ENCODE measurements around the gene C15orf61. TPM values are rescaled to one million over a fixed set of nuclear protein-coding genes. Genes with fewer than 3 reads are reported as not detected.

Gene C15orf61
- polyA plus RNA-seq, 1 experiment: 2.3 TPM

- Histone ChIP-seq H3K36me3 (ENCODE audit: control insufficient read depth, insufficient read depth, low read length) (no peaks in the 10 kb centered on the region), H3K4me3 (ENCODE audit: low read depth, low read length) (no peak overlapping the region), H3K27me3 (ENCODE audit: control insufficient read depth, insufficient read depth, low read length) (no peaks in the 10 kb centered on the region)
- DNase-seq (ENCODE audit: low read depth): no peak
- TF ChIP-seq CTCF (IDR thresholded peaks at IDR 0.05; ENCODE audit: insufficient read depth, low read depth, low read length): no peak
- POLR2A ChIA-PET: no interaction called here
- CTCF ChIA-PET: interaction anchor here (1.0 to 2.3 kb wide), 2 partner anchors 12 to 328 kb away, joined by 3 to 5 read pairs; no protein-coding TSS in a partner anchor
Observed at GRCh38 chr15:67508407-67508806, 12.5 kb upstream of the C15orf61 start.

GRCh38 chr15:67509918-67510317, 11.0 kb upstream of the C15orf61 start:
- ChIA-PET POLR2A (no interaction called here), CTCF (interaction anchor here (1.6 kb wide), 1 partner anchor 53 kb away, joined by 5 read pairs; no protein-coding TSS in a partner anchor)
- no peak for TF ChIP-seq CTCF (IDR thresholded peaks at IDR 0.05; ENCODE audit: insufficient read depth, low read depth, low read length)
- Histone ChIP-seq H3K27me3 (ENCODE audit: control insufficient read depth, insufficient read depth, low read length) (no peaks in the 10 kb centered on the region), H3K36me3 (ENCODE audit: control insufficient read depth, insufficient read depth, low read length) (no peaks in the 10 kb centered on the region; the same call in 1 of the 2 replicates), H3K4me3 (ENCODE audit: low read depth, low read length) (no peak overlapping the region)
- no peak for DNase-seq (ENCODE audit: low read depth)

- H3K4me3 ChIP-seq (ENCODE audit: low read depth, low read length): no peak overlapping the region
- TF ChIP-seq CTCF (IDR thresholded peaks at IDR 0.05; ENCODE audit: insufficient read depth, low read depth, low read length): no peak
- no peaks in the 10 kb centered on the region for H3K27me3 ChIP-seq (ENCODE audit: control insufficient read depth, insufficient read depth, low read length)
- peak; percentile 65 for DNase-seq (ENCODE audit: low read depth)
- POLR2A ChIA-PET: interaction anchor here (0.7 kb wide), 1 partner anchor 10 kb away, joined by 25 read pairs; the partner anchor contains the start of gene C15orf61
- no peaks in the 10 kb centered on the region; the same call in 1 of the 2 replicates for H3K36me3 ChIP-seq (ENCODE audit: control insufficient read depth, insufficient read depth, low read length)
- CTCF ChIA-PET: interaction anchor here (1.6 kb wide), 1 partner anchor 54 kb away, joined by 5 read pairs; no protein-coding TSS in a partner anchor
Observed at GRCh38 chr15:67510597-67511190, 10.2 kb upstream of the C15orf61 start.

- no peak overlapping the region for H3K4me3 ChIP-seq (ENCODE audit: low read depth, low read length)
- no peak for TF ChIP-seq CTCF (IDR thresholded peaks at IDR 0.05; ENCODE audit: insufficient read depth, low read depth, low read length)
- H3K27me3 ChIP-seq (ENCODE audit: control insufficient read depth, insufficient read depth, low read length): no peaks in the 10 kb centered on the region
- H3K36me3 ChIP-seq (ENCODE audit: control insufficient read depth, insufficient read depth, low read length): no peaks in the 10 kb centered on the region; the same call in 1 of the 2 replicates
- ChIA-PET POLR2A (interaction anchor here (0.7 kb wide), 1 partner anchor 9 kb away, joined by 25 read pairs; the partner anchor contains the start of gene C15orf61), CTCF (no interaction called here)
- DNase-seq (ENCODE audit: low read depth): no peak
Observed at GRCh38 chr15:67511606-67512005, 9.3 kb upstream of the C15orf61 start.

GRCh38 chr15:67512140-67512539, 8.8 kb upstream of the C15orf61 start:
- no peak for DNase-seq (ENCODE audit: low read depth)
- Histone ChIP-seq H3K36me3 (ENCODE audit: control insufficient read depth, insufficient read depth, low read length) (no peaks in the 10 kb centered on the region; the same call in 1 of the 2 replicates), H3K4me3 (ENCODE audit: low read depth, low read length) (no peak overlapping the region), H3K27me3 (ENCODE audit: control insufficient read depth, insufficient read depth, low read length) (no peaks in the 10 kb centered on the region)
- no peak for TF ChIP-seq CTCF (IDR thresholded peaks at IDR 0.05; ENCODE audit: insufficient read depth, low read depth, low read length)
- ChIA-PET CTCF (no interaction called here), POLR2A (no interaction called here)
